Stimulated activated CD4-positive, alpha-beta T cell treated with anti-CD3 and anti-CD28 coated beads, Interleukin-1b, Interleukin-23, amount 100 ng/mL, for 1 hour (primary cell): Measurements from ENCODE around the gene RASA3.
"Not testable (repeated sequence)": the region's sequence is repeated elsewhere in the genome, so short reads cannot be mapped to it uniquely, and the experiment has no call there.

Source experiments
- DNase-seq, 2 donors: peaks; one replicate each; pipeline ENCODE4 v3.0.0-alpha.2; 2020; ENCODE audit warnings: low read depth in 2 of 2

RASA3 gene, protein sequence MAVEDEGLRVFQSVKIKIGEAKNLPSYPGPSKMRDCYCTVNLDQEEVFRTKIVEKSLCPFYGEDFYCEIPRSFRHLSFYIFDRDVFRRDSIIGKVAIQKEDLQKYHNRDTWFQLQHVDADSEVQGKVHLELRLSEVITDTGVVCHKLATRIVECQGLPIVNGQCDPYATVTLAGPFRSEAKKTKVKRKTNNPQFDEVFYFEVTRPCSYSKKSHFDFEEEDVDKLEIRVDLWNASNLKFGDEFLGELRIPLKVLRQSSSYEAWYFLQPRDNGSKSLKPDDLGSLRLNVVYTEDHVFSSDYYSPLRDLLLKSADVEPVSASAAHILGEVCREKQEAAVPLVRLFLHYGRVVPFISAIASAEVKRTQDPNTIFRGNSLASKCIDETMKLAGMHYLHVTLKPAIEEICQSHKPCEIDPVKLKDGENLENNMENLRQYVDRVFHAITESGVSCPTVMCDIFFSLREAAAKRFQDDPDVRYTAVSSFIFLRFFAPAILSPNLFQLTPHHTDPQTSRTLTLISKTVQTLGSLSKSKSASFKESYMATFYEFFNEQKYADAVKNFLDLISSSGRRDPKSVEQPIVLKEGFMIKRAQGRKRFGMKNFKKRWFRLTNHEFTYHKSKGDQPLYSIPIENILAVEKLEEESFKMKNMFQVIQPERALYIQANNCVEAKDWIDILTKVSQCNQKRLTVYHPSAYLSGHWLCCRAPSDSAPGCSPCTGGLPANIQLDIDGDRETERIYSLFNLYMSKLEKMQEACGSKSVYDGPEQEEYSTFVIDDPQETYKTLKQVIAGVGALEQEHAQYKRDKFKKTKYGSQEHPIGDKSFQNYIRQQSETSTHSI

DNA sequence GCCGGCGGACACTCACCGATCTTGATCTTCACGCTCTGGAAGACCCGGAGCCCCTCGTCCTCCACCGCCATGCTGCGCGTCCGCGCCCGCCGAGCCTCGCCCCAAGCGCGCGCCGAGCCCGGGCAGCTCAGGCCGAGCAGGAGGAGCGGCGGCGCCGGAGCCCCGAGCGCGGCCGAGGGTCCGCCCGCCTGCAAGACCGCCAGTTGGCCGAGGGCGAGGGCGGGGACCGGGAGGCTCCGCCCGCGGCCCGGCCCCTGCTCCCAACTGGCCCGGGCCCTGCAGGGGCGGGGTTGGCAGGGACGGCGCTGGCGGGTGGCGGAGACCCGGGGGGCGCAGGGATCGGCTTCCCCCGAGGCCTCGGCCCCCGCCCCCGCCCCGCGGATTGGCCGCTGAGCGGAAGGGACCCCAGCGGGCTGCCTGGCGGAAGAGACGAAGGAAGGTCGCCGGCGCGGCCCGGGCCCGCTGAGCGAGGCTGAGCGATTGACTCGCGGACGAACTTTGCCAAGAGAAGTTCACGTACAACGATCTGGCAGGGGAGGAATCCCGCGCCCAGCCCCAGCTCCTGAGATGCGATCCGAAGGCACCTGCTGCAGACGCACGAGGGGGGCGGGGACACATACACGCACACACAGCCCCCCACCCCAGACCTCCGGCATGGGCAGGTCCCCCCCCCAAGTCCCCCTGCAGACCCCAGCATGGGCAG lies at the start of gene RASA3:
RASA3 (minus strand) TSS at position 205 of the 703 bp plus-strand sequence; CDS start at position 71, 134 bp downstream.
- DNase-seq: peak in 1 of 2 donors; percentile 19

DNA sequence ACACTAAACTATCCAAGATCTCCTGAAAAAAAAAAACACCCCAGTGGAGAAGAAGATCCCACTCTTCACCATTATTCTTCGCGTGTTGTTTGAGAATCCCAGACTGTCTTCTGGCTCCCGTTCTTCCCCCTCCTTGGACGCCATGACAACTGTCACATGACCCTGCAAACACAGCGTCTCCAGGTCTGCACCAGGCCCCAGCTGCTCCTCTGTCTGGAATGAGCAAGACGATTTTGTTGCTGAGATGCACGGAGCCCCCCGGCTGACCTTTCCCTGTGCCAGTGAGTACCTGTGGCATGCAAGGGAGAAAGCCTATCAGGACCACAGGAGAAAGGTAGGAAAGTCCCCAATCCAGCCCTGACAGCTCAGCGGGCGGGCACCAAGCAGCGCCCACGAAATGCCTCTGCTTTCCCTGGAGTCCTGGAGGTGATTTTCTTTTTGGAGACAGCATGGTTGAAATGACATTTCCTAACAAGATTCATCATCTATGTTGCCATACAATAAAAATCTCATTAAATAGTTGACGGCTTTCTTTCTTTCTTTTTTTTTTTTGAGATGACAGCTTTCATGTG lies 46.8 kb upstream of the RASA3 start, which contains the start of gene CFAP97D2:
CFAP97D2 (plus strand) TSS at position 171 of the 572 bp plus-strand sequence; CDS start at position 245, 74 bp downstream.
- no peak for DNase-seq

DNA sequence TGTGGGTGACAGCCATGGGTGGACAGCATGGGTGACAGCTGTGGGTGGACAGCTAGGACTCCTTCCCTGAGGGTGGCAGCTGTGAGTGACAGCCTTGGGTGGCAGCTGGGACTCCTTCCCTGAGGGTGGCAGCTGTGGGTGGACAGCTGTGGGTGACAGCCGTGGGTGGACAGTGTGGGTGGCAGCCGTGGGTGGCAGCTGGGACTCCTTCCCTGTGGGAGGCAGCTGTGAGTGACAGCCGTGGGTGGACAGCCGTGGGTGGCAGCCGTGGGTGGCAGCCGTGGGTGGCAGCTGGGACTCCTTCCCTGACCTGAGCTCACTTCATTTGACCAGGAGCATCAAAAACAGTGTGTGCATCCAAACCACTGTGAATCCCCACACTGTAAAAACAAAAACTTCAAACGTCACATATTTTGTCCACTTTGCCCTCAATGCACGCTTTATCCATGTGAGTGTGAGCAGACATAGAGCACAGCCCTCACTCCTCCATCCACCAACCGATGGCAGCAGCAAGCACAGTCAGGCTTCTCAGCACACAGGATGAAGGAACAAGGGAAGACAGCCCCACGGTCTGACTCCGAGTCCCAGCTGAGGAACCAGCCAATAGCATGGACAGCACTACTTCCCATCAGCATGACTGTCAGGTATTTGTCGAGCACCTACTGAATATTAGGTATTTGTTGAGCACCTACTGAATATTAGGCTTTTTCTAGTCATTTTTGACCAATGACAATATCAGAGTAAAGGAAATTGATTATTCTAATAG lies 45.0 kb upstream of the RASA3 start:
- no peak for DNase-seq

DNA sequence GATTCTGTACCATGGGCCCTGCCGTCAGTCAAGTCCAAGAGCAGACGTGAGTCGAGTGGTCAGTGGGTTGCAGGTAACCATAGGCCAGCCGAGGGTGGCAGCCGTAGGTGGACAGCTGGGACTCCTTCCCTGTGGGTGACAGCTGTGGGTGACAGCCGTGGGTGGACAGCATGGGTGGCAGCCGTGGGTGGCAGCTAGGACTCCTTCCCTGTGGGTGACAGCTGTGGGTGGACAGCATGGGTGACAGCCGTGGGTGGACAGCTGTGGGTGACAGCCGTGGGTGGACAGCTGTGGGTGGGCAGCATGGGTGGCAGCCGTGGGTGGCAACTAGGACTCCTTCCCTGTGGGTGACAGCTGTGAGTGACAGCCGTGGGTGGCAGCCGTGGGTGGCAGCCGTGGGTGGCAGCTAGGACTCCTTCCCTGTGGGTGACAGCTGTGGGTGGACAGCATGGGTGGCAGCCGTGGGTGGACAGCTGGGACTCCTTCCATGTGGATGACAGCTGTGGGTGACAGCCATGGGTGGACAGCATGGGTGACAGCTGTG lies 44.0 kb upstream of the RASA3 start:
- not testable (repeated sequence) for DNase-seq

DNA sequence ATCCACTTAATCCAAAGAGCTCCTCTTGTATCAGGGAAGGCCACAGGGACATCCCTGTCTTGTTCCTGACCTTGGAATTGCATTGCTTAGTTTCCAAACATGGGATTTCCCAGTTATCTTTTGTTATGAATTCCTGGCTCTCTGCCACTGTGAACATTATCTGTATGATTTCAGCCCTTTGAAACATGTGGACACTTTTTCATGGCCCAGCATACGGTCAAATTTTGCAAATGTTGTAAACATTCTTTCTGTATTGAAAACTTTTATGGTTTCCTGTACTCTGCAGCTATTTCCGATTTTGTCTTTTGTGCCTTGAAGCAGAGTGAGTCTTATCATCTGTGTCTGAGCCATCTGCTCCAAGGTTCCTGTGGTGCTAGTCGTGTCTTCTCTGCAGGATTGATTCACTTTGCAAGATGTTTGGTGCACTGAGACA lies 42.1 kb upstream of the RASA3 start:
- DNase-seq: no peak

DNA sequence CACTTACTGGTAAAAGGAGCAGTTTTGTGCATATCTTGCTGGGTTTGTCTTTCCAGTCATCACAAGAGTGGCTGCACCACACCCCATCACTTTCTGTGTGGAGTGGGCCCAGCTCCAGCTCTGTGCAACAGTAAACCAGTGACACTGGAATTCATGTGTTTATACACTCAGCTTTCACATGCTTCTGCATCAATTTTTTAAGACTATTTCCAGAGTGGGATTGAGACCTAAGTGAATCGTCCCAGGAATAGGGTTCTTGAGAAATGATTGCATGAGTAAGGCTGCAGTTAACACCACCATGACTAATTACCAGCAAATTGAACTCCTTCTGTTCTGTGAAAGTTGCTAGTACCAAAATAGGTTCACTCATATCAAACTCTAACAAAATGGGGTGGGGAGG lies 41.3 kb upstream of the RASA3 start:
- DNase-seq: no peak

DNA sequence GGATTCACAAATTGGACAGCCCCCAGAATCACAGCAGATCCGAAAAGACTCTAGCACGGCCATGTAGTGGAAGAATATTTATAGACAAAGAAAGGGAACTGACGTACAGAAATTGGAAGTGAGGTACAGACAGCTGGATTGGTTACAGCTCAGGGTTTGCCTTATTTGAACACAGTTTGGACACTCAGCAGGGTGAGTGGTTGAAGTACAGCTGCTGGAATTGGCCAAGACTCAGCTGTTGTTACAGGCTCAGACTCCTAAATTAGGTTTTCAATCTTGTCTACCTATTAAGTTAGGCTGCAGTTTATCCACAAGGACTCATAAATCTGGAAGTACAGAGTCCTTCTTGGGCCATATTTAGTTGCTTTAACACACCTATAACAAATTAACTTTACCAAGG lies 40.8 kb upstream of the RASA3 start:
- DNase-seq: no peak

DNA sequence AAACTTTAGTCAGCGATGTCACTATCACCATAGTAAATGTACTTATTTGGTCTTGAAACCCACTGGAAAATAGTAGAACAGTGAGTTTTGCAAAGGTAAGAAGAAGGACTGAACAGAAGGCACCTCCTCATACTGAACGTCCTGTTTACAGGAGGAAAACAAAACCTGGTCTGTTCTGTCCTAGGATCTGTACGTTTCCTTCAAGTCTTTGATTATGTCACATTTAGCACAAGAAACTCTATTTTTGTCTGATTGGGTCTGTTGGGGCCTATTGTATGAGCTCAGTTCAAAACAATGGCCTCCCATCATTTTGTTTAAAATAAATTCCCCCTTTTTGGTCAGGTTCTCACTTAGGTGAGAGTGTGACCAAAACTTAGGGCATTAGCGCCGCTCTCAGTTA lies 35.5 kb upstream of the RASA3 start:
- no peak for DNase-seq

DNA sequence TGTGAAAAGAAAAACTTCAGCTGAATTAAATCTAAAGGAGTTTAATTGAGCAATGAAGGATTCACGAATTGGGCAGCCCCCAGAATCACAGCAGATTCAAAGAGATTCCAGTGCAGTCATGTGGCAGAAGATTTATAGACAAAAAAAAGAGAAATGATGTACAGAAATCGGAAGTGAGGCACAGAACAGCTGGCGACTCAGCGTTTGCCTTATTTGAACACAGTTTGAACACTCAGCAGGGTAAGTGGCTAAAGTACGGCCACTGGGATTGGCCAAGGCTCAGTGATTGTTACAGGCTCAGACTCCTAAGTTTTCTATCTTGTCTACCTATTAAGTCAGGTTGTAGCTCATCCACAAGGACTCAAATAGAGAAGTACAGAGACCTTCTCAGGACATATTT lies 35.0 kb upstream of the RASA3 start:
- DNase-seq: no peak

DNA sequence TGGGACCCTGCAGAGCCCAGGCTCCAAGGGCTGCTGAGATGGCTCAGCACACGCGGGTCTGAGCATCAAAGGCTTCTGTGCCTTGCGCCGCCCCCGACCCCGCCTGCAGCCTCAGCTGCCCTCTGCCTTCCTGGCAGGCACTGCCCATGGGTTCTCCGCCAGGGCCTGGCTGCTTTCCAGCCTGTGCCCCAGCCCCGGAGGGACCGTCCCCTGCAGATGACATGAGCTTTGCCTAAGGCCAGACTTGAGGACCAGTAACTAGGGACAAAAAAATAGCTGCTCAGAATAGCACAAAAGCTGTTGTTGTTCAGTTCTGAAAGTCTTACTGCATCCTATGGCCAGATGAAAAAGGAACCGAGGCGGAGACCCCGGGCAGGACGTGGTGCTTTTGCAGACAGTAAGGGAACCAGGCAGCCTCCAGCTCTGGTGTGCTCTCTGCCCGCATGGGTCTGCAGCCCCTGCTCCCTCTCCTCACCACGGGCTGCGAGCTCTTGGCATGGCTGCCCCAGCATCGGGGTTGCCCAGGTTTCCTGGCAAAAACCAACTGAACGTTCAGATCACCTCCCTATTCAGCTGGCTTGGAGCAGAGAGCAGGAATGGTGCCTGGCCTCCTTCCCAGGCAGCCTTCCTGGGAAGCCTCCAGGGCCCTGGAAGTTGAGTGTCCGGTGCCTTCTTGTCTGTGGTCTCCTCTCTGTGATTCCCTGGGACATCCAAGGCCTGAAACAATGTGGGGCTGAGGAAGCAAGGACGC lies 34.1 kb upstream of the RASA3 start:
- DNase-seq: no peak

DNA sequence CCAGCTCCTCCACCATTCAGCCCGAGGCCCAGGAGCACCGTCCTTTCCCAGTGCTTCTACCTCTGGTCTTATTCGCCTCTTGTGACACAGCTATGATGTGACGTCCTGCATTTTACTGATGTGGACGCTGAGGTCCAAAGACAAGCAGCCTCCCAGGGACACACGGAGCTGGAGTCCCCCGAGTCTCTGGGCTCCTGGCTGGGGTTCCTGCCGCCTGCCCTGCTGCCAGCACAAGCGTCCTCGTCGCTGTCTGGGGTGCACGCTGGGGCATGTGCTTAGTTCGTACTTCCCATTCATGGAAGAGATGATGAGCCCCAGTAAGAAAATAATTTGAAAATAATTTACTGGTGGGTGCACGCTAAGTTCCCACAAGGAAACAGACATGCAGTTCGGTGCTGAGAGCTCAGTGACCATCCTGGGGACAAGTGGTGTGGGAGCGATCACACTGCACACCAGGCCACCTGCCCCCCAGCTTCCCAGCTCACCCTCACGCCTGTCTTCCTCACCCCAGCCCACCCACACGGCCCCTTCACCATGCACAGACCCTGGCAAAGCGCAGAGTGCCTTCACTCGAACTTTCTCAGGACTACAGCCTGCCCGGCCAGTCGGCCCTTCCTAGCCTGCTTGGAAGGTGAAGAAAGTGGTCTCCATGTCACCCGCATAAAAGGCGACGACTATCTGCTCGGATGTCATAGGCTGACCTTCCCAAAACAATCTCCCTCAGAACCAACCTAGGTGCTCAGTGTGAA lies 32.4 kb upstream of the RASA3 start:
- DNase-seq: no peak

DNA sequence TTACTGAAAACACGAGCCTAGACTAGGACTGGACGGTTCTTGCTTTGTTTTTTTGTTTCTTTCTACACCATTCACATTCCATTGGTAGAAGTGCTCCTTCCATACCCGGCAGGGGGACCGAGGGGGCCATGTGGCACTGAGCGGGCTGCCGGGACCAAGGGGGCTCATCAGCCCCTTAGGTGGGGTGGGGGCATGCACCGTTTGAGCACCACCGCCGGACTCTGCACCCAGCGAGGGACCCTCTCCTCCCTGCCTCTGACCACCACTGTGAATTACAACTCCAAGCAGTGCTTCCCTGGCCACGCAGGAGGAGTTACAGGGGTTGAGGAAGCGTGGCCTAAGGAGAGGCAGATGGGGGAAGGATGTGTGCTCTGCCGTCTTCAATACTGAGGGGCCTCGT lies 31.6 kb upstream of the RASA3 start:
- no peak for DNase-seq

DNA sequence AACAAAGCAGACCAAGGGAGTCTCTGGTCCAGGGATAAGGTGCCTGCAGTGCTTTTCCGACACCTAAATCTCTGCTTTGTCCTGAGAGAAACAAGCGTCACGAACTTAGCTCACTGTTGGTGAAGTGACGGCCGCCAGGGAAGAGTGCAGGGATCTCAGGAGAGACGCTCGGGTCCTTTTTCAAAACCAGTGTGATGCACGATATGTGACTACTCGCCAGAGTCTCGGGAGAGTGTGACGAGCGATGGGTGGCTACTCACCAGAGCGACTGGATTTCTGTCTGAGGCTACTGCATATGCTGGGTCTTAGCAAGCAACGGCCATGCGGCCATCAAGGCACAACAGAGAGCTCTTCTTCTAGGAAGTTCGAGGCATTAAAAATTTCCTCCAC lies 30.1 kb upstream of the RASA3 start:
- no peak for DNase-seq

DNA sequence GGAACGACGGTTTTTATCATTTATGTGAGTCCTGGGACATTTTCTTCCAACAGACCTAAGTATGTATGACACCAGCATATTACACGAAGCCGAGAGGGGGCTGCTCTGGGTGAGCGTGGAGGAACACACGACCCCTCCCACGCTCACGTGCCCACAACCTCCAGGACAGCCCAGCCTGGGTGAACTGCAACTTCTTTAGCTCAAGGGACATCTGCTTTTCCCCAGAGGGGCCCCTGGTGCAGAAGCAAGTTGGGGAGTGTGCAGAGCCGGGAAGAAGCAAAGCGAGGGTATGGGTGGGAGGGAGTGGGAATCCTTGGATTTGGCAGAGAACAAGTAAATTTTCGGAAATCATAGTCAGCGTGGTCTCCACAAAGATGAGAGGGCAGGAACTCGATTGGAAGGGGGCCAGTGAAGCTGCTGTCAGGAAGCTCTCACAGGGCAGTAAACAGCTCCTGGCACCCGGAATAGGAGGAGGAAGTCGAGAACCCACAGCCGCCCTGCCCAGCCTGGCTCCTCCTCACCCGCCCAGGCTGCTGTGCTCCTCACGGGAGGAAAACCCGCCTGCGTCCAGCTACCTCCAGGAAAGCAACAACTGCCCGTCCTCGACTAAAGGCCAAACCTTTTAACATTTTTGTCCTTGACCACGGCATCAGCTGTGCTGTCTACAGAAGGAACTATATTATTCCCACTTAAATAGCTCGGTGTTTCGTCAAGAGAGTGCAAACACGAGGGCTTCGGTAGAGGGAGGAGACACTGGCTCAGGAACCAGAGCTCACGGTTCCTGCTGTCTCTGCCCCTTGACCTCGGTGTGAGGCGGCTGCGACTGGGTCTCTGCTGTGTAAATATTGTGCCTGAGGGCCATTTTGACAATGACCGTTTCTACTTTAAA lies 29.5 kb upstream of the RASA3 start:
- no peak for DNase-seq

DNA sequence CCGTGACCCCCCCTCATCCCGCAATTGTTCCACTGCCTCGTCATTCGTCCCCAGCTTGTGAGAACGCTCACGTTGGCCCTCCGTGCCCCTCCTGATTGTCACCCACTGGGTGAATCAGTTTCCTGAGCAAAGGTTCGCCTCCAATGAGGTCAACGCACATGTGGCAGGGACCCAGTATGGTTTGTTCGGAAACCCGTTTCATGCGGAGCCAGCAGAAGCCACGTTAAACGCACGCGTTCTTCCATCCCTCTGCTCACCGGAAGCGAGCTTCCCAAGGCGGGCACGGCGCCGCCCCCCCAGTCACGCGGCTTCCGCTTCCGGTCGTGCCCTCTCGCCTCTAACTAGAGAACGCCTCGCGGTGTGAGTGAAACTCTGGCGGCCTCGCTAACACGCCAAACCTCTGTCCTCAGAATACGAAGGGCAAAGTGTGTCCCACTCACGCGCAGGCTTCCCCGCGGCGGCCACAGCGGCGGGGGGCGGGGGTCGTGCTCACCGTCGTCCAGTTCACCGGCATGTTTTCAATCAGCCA lies 28.7 kb upstream of the RASA3 start:
- no peak for DNase-seq

DNA sequence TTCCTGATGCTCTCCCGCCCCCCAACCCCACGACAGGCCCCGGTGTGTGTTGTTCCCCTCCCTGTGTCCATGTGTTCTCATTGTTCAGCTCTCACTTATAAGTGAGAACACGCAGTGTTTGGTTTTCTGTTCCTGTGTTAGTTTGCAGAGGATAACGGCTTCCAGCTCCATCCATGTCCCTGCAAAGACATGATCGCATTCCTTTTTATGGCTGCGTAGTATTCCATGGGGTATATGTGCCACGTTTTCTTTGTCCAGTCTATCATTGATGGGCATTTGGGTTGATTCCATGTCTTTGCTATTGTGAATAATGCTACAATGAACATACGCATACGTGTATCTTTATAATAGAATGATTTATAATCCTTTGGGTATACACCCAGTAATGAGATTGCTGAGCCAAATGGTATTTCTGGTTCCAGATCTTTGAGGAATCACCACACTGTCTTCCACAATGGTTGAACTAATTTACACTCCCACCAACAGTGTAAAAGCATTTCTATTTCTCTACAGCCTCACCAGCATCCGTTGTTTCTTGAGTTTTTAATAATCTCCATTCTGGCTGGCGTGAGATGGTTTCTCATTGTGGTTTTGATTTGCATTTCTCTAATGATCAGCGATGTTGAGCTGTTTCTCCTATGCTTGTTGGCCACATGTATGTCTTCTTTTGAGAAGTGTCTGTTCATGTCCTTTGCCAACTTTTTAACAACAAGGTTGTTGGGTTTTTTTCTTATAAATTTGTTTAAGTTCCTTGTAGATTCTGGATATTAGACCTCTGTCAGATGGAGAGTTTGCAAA lies 26.6 kb upstream of the RASA3 start:
- DNase-seq: not testable (repeated sequence)

DNA sequence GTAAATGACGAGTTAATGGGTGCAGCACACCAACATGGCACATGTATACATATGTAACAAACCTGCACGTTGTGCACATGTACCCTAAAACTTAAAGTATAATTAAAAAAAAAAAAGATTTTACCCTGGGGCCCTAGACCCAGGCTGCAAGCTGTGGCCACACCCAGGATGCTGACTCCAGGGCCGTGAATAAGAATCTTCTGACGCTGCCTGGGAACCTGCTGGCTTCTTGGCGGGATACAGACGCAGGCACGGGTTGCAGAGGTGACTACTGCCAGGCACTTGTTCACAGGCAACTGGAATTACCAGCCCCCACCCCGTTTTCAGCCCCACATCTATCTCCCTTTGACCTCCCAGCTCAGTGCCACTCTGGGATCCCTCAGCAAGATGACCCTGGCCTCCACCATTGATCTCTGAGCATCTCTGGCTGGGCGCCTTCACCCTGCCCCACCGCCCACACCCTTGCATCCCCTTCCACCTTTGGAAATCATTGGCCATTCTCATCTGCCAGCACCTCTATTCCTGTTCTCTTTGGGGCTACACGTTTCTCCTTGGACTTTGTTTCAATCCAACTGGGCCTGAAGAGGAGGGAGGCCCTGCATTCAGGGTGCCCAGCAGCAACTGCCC lies 25.6 kb upstream of the RASA3 start:
- DNase-seq: no peak
